ENCODE data around the gene LGALS9B.
"Not testable (repeated sequence)": the region's sequence is repeated elsewhere in the genome, so short reads cannot be mapped to it uniquely, and the experiment has no call there.

Gene LGALS9B

GRCh38 chr17:20401306-20402022, 65.9 kb downstream of the LGALS9B start:
- DNase-seq = not testable (repeated sequence)

GRCh38 chr17:20400559-20401305, 66.6 kb downstream of the LGALS9B start:
- not testable (repeated sequence) for DNase-seq

Measured in T1000 (cell line).